ENCODE data around the gene METTL25. TPM values are rescaled to one million over a fixed set of nuclear protein-coding genes. Genes with fewer than 3 reads are reported as not detected.

METTL25 gene
- total RNA-seq, 1 experiment from 2014 or later = 2.2 TPM

DNA sequence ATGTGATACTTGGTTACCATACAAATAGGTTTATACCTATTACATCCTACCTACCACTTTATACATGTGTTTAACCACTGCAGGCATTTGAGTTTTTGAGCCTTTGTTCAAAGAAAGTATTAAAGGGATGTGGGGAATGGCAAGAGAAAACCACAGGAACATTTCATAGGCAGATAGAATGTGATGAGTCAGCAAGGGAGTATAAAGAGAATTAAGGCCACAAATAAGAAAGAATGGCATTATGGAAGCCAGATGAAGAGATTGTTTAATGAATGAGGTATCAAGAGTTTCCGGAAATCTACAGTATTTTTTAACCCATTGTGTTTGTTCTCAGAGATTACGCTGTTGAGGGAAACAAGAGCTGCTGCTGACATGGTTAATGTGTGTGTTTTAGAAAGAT, 66.9 kb downstream of the METTL25 start:
- H3K4me2 ChIP-seq = no peak overlapping the region
- no peaks in the 10 kb centered on the region for H3K36me3 ChIP-seq (ENCODE audit: low read depth)
- H3K27ac ChIP-seq = no peak overlapping the region
- no peaks in the 10 kb centered on the region for H3K79me2 ChIP-seq (ENCODE audit: low read depth)
- no peak overlapping the region for H3K4me3 ChIP-seq
- ChIA-PET POLR2A (ENCODE audit: unreplicated experiment) (no interaction called here), CTCF (no interaction called here)
- TF ChIP-seq, protein P1, sequence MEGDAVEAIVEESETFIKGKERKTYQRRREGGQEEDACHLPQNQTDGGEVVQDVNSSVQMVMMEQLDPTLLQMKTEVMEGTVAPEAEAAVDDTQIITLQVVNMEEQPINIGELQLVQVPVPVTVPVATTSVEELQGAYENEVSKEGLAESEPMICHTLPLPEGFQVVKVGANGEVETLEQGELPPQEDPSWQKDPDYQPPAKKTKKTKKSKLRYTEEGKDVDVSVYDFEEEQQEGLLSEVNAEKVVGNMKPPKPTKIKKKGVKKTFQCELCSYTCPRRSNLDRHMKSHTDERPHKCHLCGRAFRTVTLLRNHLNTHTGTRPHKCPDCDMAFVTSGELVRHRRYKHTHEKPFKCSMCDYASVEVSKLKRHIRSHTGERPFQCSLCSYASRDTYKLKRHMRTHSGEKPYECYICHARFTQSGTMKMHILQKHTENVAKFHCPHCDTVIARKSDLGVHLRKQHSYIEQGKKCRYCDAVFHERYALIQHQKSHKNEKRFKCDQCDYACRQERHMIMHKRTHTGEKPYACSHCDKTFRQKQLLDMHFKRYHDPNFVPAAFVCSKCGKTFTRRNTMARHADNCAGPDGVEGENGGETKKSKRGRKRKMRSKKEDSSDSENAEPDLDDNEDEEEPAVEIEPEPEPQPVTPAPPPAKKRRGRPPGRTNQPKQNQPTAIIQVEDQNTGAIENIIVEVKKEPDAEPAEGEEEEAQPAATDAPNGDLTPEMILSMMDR (conservative IDR thresholded peaks at IDR 0.05) = no peak
- H3K4me1 ChIP-seq (replicated peaks; ENCODE audit: insufficient read depth) = no peaks in the 10 kb centered on the region
- intact Hi-C loops (cut with micrococcal nuclease; ENCODE audit: unreplicated experiment) = no loop called here
- H3K9me3 ChIP-seq (ENCODE audit: insufficient read depth, low read depth) = no peaks in the 10 kb centered on the region
- BruUV-seq (replicated peaks) = no TSS peak
- no peak for DNase-seq
- H4K20me1 ChIP-seq (ENCODE audit: insufficient read depth) = no peaks in the 10 kb centered on the region
- no peak overlapping the region for H2AFZ ChIP-seq
- H3F3A ChIP-seq (ENCODE audit: insufficient read depth, low read depth) = no peaks in the 10 kb centered on the region
- H3K9me2 ChIP-seq (ENCODE audit: insufficient read depth) = no peaks in the 10 kb centered on the region; the same call in 1 of the 2 replicates
- H3K27me3 ChIP-seq (ENCODE audit: insufficient read depth, low read depth) = no peaks in the 10 kb centered on the region

DNA sequence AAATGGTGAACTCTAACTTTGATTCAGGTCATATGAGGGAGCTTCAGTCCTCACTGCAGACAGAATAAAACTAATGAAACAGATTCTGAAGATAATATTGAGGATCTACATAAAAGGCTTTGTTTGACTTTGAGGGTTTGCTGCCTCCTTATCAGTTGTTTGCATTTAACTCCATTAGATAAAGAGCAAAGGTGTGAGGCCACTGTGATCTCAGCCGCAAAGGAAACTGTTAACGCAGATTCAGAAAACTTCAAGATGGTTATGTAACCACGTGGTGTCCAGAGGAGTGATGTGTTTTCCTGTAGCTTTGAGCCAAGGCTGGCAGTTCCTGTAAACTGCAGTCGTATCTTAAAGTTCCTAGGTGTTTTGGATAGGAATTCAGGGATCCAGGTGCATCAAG, 67.8 kb downstream of the METTL25 start:
- BruUV-seq (replicated peaks) = no TSS peak
- no peak overlapping the region for H3K27ac ChIP-seq
- H2AFZ ChIP-seq = no peak overlapping the region
- H3K9me2 ChIP-seq (ENCODE audit: insufficient read depth) = no peaks in the 10 kb centered on the region; the same call in 1 of the 2 replicates
- H3K9me3 ChIP-seq (ENCODE audit: insufficient read depth, low read depth) = no peaks in the 10 kb centered on the region
- H3F3A ChIP-seq (ENCODE audit: insufficient read depth, low read depth) = no peaks in the 10 kb centered on the region
- TF ChIP-seq EZH2 (IDR thresholded peaks at IDR 0.05; ENCODE audit: low read depth) = no peak
- TF ChIP-seq, protein P1 (conservative IDR thresholded peaks at IDR 0.05) = no peak
- H3K36me3 ChIP-seq (ENCODE audit: low read depth) = no peaks in the 10 kb centered on the region
- H3K27me3 ChIP-seq (ENCODE audit: insufficient read depth, low read depth) = no peaks in the 10 kb centered on the region
- POLR2A ChIA-PET (ENCODE audit: unreplicated experiment) = interaction anchor here (0.7 kb wide), 1 partner anchor 261 kb away, joined by 3 read pairs; no protein-coding TSS in a partner anchor
- no peaks in the 10 kb centered on the region for H3K4me1 ChIP-seq (replicated peaks; ENCODE audit: insufficient read depth)
- no peak overlapping the region for H3K4me2 ChIP-seq
- H3K79me2 ChIP-seq (ENCODE audit: low read depth) = no peaks in the 10 kb centered on the region
- no peak overlapping the region for H3K4me3 ChIP-seq
- CTCF ChIA-PET = no interaction called here
- DNase-seq = no peak
- no peaks in the 10 kb centered on the region for H4K20me1 ChIP-seq (ENCODE audit: insufficient read depth)
- intact Hi-C loops (cut with micrococcal nuclease; ENCODE audit: unreplicated experiment) = no loop called here

DNA sequence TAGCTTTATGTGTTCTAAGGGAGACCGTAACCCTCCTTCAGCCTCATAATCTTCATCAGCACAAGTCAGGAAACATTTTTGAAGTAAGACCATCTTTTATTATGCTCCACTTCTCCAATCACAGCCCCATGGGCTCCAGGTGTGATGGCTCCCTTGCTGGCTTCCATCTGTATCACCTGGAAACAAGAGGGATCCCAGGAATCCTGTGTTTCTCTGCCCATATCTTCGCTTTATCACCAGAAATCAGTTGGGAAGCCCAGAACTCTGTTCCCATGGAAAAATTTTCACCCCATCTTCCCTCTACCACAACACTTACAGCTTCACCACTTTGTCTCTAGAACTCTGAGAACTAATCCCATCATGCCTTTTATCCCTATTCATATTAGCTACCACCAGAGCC, 68.3 kb downstream of the METTL25 start:
- POLR2A ChIA-PET (ENCODE audit: unreplicated experiment) = no interaction called here
- DNase-seq = no peak

More for the DNA sequence above, 68.3 kb downstream of the METTL25 start:
- H3K27me3 ChIP-seq (ENCODE audit: insufficient read depth, low read depth) = no peaks in the 10 kb centered on the region
- H3K79me2 ChIP-seq (ENCODE audit: low read depth) = no peaks in the 10 kb centered on the region
- no TSS peak for BruUV-seq (replicated peaks)
- H3K36me3 ChIP-seq (ENCODE audit: low read depth) = no peaks in the 10 kb centered on the region
- no peak overlapping the region for H3K4me2 ChIP-seq
- no peak overlapping the region for H3K4me3 ChIP-seq
- no peaks in the 10 kb centered on the region for H3K9me3 ChIP-seq (ENCODE audit: insufficient read depth, low read depth)
- no peak overlapping the region for H2AFZ ChIP-seq
- H3F3A ChIP-seq (ENCODE audit: insufficient read depth, low read depth) = no peaks in the 10 kb centered on the region
- H3K4me1 ChIP-seq (replicated peaks; ENCODE audit: insufficient read depth) = no peaks in the 10 kb centered on the region
- TF ChIP-seq EZH2 (IDR thresholded peaks at IDR 0.05; ENCODE audit: low read depth) = no peak
- TF ChIP-seq, protein P1 (conservative IDR thresholded peaks at IDR 0.05) = no peak
- H3K27ac ChIP-seq = no peak overlapping the region
- no peaks in the 10 kb centered on the region for H4K20me1 ChIP-seq (ENCODE audit: insufficient read depth)
- CTCF ChIA-PET = no interaction called here
- no peaks in the 10 kb centered on the region; the same call in 1 of the 2 replicates for H3K9me2 ChIP-seq (ENCODE audit: insufficient read depth)
- intact Hi-C loops (cut with micrococcal nuclease; ENCODE audit: unreplicated experiment) = no loop called here
